GM23338 (cell line): ENCODE measurements around the gene MRPL34.

ENCODE experiments used
- EZH2 ChIP-seq: fragments of 200-600 bp; sonication (generic); IDR thresholded peaks from one replicate; pipeline ENCODE4 v1.8.0; 2017; ENCODE audit warnings: antibody characterized with exemption, mild to moderate bottlenecking, low read depth; ENCODE audit not compliant: unreplicated experiment
- EZH2phosphoT487 ChIP-seq: fragments of 200-600 bp; sonication (generic); IDR thresholded peaks from one replicate; pipeline ENCODE4 v1.8.1; 2018; ENCODE audit warnings: antibody characterized with exemption; ENCODE audit not compliant: unreplicated experiment
- JUNB ChIP-seq: IDR thresholded peaks from one replicate; pipeline ENCODE4 v1.6.1; 2016; ENCODE audit warnings: antibody characterized with exemption; ENCODE audit not compliant: unreplicated experiment
- POLR2AphosphoS5 ChIP-seq: IDR thresholded peaks from 2 replicates; pipeline ENCODE4 v1.6.1; 2016; ENCODE audit warnings: antibody characterized with exemption, low read depth
- REST ChIP-seq: IDR thresholded peaks from one replicate; pipeline ENCODE4 v1.6.1; 2018; ENCODE audit warnings: antibody characterized with exemption; ENCODE audit not compliant: unreplicated experiment
- ZNF114 ChIP-seq: fragments of 250-450 bp; sonication (Bioruptor Pico); IDR thresholded peaks from 2 replicates; pipeline ENCODE4 v1.5.0; 2020; ENCODE audit warnings: mild to moderate bottlenecking, moderate library complexity
- TF ChIP-seq, protein P1 (sequence below), 2 experiments: fragments of 200-600 bp in 1 of 2; sonication (generic) in 1 of 2; conservative IDR thresholded peaks; 2 replicates each; pipeline versions ENCODE4 v1.5.1 to v1.6.1; 2016 to 2017; ENCODE audit warnings: antibody characterized with exemption in 2 of 2, low read depth in 2 of 2, mild to moderate bottlenecking in 2 of 2, moderate library complexity in 1 of 2

DNA sequence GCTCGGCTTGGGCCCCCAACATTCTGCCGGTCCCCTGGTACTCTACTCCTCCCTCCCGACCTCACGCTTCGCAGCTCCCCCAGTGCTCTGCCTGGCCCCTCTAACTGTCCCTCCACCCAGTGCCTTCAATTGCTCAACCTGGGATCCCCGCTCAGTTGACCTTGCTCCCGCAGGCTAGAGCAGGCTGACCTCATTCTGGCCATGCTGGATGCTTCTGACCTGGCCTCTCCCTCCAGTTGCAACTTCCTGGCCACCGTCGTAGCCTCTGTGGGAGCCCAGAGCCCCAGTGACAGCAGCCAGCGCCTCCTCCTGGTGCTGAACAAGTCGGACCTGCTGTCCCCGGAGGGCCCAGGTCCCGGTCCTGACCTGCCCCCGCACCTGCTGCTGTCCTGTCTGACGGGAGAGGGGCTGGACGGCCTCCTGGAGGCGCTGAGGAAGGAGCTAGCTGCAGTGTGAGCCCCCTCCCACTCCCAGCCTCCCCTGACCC, 35.2 kb downstream of the MRPL34 start:
- TF ChIP-seq, protein P1, sequence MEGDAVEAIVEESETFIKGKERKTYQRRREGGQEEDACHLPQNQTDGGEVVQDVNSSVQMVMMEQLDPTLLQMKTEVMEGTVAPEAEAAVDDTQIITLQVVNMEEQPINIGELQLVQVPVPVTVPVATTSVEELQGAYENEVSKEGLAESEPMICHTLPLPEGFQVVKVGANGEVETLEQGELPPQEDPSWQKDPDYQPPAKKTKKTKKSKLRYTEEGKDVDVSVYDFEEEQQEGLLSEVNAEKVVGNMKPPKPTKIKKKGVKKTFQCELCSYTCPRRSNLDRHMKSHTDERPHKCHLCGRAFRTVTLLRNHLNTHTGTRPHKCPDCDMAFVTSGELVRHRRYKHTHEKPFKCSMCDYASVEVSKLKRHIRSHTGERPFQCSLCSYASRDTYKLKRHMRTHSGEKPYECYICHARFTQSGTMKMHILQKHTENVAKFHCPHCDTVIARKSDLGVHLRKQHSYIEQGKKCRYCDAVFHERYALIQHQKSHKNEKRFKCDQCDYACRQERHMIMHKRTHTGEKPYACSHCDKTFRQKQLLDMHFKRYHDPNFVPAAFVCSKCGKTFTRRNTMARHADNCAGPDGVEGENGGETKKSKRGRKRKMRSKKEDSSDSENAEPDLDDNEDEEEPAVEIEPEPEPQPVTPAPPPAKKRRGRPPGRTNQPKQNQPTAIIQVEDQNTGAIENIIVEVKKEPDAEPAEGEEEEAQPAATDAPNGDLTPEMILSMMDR (conservative IDR thresholded peaks at IDR 0.05; ENCODE audit: low read depth in 2 of 2): peak in 1 of 2 experiments; percentile 63; a peak in 3 of 4 replicates
- TF ChIP-seq EZH2: no peak
- TF ChIP-seq POLR2AphosphoS5: no peak; the same call in 1 of the 2 replicates
- no peak for TF ChIP-seq ZNF114 (CRISPR knock-in tag)
- TF ChIP-seq JUNB: no peak
- no peak for TF ChIP-seq EZH2phosphoT487
- no peak for TF ChIP-seq REST
